Activated CD4-positive, alpha-beta T cell treated with anti-CD3 and anti-CD28 coated beads for 4 hours (primary cell): ENCODE measurements around the gene ENTPD6.

Source experiments
- DNase-seq, 2 donors: peaks; one replicate each; pipeline ENCODE4 v3.0.0-alpha.2; 2020

ENTPD6 gene

GRCh38 chr20:25209911-25210310 is 14.4 kb downstream of the ENTPD6 start:
- no peak for DNase-seq

DNA sequence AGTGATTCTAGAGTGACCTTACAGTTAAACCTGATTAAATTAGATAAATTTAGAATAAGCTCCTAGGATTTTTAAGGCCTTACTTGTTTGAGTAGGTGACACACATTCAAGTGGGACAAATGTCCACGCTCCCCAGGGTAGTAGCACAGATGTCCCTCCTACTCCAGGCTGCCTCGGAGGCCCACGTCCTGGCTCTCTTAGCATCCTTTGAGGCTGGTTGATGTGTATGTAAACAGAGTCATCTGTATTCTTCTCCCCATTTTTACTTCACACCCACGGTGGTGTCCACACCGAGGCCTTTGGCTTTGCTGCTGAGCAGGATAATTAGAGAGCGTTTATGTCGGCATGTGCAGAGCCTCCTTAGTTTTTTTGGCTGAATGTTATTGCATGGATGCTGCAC is 15.8 kb downstream of the ENTPD6 start:
- no peak for DNase-seq

GRCh38 chr20:25212242-25212641 is 16.7 kb downstream of the ENTPD6 start:
- no peak for DNase-seq

DNA sequence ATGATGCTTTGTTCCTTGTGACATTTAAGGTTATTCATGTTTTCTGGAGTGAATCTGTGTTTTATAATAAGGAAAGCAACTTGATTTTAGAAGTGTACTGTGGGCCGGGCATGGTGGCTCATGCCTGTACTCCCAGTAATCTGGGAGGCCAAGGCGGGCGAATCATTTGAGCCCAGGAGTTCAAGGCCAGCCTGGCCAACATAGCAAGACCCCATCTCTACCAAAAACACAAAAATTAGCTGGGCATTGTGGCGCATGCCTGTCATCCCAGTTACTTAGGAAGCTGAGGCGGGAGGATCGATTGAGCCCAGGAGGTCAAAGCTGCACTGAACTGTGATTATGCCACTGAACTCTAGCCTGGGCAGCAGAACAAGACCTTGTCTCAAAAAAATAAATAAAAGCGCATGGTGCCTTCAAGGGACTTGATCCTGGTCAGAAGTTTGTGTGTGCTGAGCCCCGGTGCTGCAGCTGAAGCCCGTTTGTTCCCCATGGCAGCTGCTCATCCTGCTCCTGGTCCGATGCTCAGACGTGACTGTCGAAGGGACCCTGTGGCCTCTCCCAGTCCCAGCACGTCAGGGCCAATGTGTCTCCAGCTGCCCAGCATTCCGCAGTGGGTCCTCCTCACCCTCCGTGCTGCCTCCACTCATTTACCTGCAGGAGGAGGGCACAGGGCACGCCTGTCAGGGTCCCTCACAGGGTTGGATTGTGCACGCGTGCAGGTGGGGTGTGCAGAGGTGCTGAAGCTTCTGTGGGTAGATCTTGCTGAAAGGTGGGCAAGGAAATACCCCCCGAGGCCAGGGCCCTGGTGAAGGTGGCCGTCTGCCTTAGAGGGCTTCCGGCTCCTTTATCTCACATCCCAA is 18.3 kb downstream of the ENTPD6 start:
- no peak for DNase-seq

DNA sequence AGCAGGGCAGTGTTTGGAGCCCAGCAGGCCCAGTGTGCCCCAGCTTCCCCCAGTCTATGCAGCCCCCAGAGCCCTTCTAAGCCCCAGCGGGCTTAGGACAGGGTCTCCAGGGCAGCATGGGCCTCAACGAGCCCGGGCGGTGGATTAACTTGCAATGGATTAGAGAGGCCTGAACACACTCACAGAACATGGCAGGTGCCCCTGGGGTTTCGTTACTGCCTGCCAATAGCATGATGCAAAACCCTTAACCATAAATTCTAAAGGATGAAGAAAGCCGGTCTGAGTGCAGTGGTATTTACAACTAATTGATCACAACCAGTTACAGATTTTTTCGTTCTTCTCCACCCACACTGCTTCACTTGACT is 18.9 kb downstream of the ENTPD6 start:
- DNase-seq = no peak

- DNase-seq = no peak
Measured at GRCh38 chr20:25214819-25215218, 19.3 kb downstream of the ENTPD6 start.

DNA sequence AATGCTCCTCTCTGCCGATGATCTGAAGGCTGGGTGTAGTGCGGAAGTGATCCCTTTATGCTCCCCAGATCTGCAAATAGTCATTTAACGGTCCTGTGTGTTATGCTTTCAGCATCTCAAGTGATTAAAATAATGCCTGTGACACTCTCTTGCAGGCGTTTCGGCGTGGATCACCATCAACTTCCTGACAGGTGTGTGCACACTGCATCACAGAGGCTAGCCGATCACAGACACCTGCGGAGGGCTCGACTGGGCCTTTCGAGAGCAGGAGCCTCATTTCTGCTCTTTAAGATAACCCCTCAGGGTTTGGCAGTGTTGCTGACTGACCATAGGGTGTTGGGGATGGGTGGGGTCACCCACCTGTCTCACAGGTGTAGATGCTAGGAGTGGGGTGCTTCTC is 20.0 kb downstream of the ENTPD6 start:
- no peak for DNase-seq

GRCh38 chr20:25216199-25216945 is 20.9 kb downstream of the ENTPD6 start:
- DNase-seq = no peak

GRCh38 chr20:25217161-25218108 is 21.9 kb downstream of the ENTPD6 start:
- DNase-seq = no peak

- DNase-seq = no peak
Measured at GRCh38 chr20:25218109-25218486, 22.6 kb downstream of the ENTPD6 start.

DNA sequence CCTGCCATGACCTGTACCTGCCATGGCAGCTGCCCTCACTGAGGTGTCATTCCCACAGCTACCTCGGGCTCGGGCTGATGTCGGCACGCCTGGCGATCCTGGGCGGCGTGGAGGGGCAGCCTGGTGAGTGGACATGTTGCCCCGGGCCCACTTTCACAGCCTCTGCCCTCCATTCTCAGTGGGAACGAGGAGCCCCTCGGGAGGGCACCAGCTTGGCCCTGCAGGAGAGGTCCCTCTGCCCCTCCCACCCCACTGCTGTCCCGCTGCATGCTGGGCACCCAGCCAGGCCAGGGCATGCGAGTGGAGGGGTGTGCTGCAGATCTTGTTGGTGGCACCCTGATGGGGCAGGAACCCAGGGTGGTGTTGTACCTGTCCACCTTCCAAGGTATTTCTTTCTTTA is 23.0 kb downstream of the ENTPD6 start:
- DNase-seq = no peak

DNA sequence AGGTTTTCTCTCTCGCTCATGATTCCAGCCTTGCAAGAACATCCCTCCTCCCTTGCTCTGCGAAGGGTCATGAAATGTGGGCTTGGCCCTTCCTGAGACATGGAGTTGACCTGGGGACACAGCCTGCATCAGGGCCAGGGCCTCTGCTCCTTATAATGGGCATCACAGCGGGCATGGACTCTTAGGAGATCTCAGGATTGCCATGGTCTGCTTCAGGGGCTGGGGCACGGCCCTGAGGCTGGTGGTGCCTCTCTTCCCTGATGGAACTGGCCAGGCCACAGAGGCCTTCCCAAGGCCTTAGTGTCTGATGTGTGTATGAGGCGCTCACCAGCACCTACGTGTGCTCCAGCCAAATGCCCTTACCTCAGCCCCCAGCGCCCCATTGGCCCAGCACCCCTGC is 23.9 kb downstream of the ENTPD6 start:
- DNase-seq = no peak

GRCh38 chr20:25220021-25220730 is 24.7 kb downstream of the ENTPD6 start:
- no peak for DNase-seq

GRCh38 chr20:25220810-25221591 is 25.5 kb downstream of the ENTPD6 start:
- no peak for DNase-seq

- DNase-seq = no peak
Measured at GRCh38 chr20:25221592-25222460, 26.3 kb downstream of the ENTPD6 start.

DNA sequence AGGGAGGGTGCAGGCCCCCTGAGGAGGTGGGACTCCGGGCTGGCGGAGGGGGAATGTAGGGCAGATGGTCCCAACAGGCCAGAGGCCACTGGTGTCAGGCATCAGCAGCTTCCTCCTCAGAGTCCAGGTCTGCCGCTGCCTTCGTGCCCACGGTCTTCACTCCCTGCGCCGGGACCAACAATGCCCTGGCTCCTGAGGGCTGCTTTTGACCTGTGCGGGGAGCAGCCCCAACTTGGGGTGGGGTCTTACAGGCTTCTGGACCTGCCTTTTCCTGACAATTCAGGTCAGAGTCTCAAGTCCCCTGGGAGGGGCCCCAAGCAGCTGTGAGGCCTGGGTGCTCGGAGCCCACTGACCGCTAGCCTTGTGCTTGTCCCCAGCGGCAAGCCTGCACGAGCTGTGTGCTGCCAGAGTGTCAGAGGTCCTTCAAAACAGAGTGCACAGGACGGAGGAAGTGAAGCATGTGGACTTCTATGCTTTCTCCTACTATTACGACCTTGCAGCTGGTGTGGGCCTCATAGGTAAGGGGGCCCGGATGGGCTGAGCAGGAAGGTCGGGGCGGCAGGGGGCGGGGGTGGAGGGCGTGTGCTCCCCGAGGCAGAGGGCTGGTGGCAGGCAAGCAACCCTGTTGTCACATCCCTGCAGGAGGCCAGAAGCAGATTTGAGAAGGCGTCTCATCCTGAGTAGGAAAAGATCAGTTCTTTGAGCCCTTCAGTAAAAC is 27.1 kb downstream of the ENTPD6 start:
- no peak for DNase-seq

DNA sequence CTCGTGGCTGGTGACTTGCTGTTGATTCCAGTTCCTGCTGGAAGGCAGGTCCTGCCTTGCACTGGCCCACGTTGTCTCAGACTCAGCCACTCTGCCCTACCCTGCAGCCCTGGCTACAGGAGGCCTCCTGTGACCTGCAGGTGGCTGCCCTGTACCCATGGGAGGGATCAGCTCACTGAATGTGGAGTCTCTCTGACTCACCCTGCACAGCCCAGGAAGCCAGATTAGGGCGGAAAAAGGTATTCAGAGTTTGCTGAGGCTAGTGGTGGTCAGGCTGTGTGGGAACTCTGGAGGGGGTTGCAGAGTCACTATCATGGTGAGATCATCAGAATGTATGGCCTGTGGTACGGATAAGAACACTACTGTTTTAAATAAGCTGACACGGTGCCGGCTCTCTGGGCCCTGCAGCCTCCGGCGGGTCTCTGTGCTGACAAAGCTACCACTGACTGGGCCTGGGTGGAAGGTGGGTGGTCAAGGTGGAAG is 27.7 kb downstream of the ENTPD6 start:
- peak in 1 of 2 donors; percentile 23 for DNase-seq

DNA sequence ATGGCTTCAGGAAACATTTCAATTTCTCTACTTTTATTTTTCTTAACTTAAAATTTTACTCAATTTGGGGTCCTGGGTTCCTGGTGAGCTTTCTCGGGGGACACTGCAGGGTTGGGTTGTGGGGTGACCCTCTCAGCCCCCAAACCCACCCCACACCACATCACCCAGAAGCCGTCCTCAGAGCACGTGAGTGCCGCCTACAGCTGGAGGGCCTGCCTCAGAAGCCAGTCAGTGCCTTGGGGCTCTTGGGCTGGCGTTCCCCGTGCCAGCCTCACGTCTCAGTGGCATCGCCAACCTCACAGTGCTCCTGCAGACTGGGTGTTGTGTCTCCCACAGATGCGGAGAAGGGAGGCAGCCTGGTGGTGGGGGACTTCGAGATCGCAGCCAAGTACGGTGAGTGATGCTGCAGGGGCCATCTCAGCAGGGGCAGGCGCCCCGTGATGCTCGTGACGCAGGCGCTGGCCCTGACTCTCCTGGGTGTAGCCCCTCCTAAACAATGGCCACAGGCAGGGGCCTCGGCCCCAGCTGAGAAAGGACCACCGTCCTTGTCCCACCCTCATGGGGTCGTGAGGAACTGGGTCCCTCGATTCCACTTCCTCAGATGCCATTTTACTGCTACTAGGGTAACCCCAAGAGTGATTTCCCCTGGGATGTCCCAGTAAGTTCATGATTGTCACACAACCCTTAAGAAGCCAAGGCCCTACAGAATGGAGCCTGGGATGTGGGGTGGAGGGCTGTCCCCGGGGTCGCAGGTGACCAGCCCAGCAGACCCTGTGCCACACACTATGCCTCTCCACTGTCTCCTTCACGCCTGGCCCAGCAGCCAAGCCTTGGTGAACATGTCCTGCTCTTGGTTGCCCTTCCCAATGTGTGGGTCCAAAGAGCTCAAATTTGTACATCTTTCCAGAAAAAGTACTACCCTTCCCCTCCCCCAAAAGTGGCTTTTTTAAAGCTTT is 28.5 kb downstream of the ENTPD6 start:
- DNase-seq = no peak

DNA sequence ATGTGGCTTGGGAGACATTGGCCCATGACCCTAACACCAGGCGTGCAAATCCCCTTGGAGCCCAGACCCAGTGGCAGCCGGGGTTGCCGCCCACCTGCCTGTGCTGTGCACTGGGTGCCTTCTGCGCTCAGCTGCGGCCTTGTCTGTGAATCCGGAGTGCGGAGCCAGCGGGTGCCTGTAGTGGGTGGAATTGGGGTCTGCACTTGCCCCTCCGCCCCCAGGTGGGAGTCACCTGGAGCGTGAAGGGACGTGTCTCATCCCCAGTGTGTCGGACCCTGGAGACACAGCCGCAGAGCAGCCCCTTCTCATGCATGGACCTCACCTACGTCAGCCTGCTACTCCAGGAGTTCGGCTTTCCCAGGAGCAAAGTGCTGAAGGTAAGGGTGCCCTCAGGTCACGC is 29.4 kb downstream of the ENTPD6 start:
- DNase-seq = no peak
